Measurements from ENCODE around the gene FBXO44.

DNA sequence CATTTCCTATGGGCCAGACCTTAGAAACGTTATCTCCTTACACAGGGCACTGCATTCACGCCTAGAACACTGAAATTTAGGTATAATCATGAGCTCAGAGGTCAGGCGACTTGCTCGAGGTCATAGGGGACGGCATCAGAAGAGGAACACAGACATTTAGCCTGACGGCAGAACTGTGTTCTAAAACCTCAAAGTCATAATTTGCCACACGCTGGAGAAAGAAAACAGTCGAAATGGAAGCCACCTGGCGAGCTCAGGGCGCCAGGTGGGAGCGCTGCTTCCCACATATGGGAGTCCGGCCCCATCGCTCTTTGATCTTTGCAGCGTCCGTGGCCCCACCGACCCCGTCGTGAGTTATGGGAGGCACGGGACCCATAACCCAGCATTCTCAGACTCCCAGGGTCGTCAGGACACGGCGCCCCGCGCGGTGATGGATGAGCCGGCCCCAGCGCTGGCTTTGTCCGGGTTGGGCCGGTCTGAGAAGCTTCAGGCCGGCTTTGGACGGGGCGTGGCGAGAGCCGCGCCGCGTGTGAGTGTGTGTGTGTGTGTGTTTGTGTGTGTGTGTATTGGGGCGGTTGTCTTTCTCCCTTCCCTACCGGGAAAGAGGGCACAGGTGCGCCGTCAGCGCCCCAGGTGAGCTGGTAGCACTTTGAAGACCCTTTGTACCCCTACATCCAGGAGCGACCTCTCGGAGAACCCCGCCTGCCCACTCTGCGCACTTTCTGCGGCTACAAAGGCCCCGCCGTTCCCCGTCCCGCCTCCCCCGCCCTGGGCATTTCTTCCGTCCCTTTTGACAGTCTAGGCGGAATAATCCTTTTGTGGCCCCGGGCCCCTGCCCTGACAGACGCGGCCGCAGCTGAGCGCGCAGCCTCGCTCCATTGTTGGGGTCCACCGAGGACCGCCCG is 36.0 kb downstream of the FBXO44 start:
- TF ChIP-seq CTCF (conservative IDR thresholded peaks at IDR 0.05; ENCODE audit: low read depth, low read length) (no peak), EZH2 (IDR thresholded peaks at IDR 0.05; ENCODE audit: borderline replicate concordance, low read depth, low read length, poor library complexity, severe bottlenecking) (no peak)
